Glutamatergic neuron (in vitro differentiated cells): Measurements from ENCODE around the gene KLHL22. TPM values are rescaled to one million over a fixed set of nuclear protein-coding genes. Genes with fewer than 3 reads are reported as not detected.

Experiments
- DNase-seq: peaks from one replicate; pipeline ENCODE4 v3.0.0; 2022
- H3K27ac Mint-ChIP-seq: one replicate; pipeline ENCODE4 v1.8.0; 2020; ENCODE audit warnings: mild to moderate bottlenecking, mixed read lengths, inconsistent platforms; ENCODE audit not compliant: unreplicated experiment
- H3K27me3 Mint-ChIP-seq: one replicate; pipeline ENCODE4 v1.8.0; 2020; ENCODE audit warnings: mild to moderate bottlenecking, moderate library complexity, mixed read lengths, inconsistent platforms; ENCODE audit not compliant: unreplicated experiment
- H3K36me3 Mint-ChIP-seq: one replicate; pipeline ENCODE4 v1.8.0; 2020; ENCODE audit warnings: mild to moderate bottlenecking, mixed read lengths, inconsistent platforms; ENCODE audit not compliant: unreplicated experiment
- H3K4me1 Mint-ChIP-seq: one replicate; pipeline ENCODE4 v1.8.0; 2020; ENCODE audit warnings: mild to moderate bottlenecking, low read depth, mixed read lengths, inconsistent platforms; ENCODE audit not compliant: unreplicated experiment
- H3K4me3 Mint-ChIP-seq: one replicate; pipeline ENCODE4 v1.8.0; 2020; ENCODE audit warnings: mild to moderate bottlenecking, mixed read lengths, inconsistent platforms; ENCODE audit not compliant: unreplicated experiment
- H3K9me3 Mint-ChIP-seq: one replicate; pipeline ENCODE4 v1.8.0; 2020; ENCODE audit warnings: mild to moderate bottlenecking, moderate library complexity, mixed read lengths, inconsistent platforms; ENCODE audit not compliant: unreplicated experiment
- CTCF ChIP-seq: fragments of 200-600 bp; sonication (generic); IDR thresholded peaks from one replicate; pipeline ENCODE4 v1.5.0; 2021; ENCODE audit not compliant: partially characterized antibody, unreplicated experiment
- total RNA-seq: library from RNA; stranded (reverse); fragmentation: NEBNext Ultra II Directional; extraction: Animal tissue kit (Norgen Biotek cat#: 25700); gene quantifications from one replicate; pipeline ENCODE4 v1.2.1, GENCODE V29; 2021; ENCODE audit not compliant: unreplicated experiment

KLHL22 gene
- total RNA-seq, 1 donor from 2014 or later = 20.2 TPM

- peaks cover 2% of the 10 kb centered on the region for H3K27me3 Mint-ChIP-seq
- peaks cover 3% of the 10 kb centered on the region for H3K9me3 Mint-ChIP-seq
- H3K4me3 Mint-ChIP-seq = no peak overlapping the region
- H3K36me3 Mint-ChIP-seq = peaks cover 6% of the 10 kb centered on the region
- no peaks in the 10 kb centered on the region for H3K4me1 Mint-ChIP-seq
- H3K27ac Mint-ChIP-seq = no peak overlapping the region
- TF ChIP-seq CTCF = no peak
- DNase-seq = no peak
These were observed 90.7 kb downstream of the KLHL22 start for GRCh38 chr22:20404881-20405280.

- TF ChIP-seq CTCF = no peak
- Mint-ChIP-seq H3K36me3 (peaks cover 6% of the 10 kb centered on the region), H3K27me3 (peaks cover 3% of the 10 kb centered on the region), H3K4me3 (no peak overlapping the region), H3K9me3 (peaks cover 3% of the 10 kb centered on the region), H3K4me1 (no peaks in the 10 kb centered on the region), H3K27ac (no peak overlapping the region)
- DNase-seq = no peak
These were observed 91.8 kb downstream of the KLHL22 start for GRCh38 chr22:20403779-20404140.

GRCh38 chr22:20402960-20403778 lies 92.4 kb downstream of the KLHL22 start:
- Mint-ChIP-seq H3K4me1 (no peaks in the 10 kb centered on the region), H3K27me3 (peaks cover 3% of the 10 kb centered on the region), H3K27ac (no peak overlapping the region), H3K4me3 (no peak overlapping the region), H3K36me3 (peaks cover 6% of the 10 kb centered on the region), H3K9me3 (peaks cover 3% of the 10 kb centered on the region)
- no peak for TF ChIP-seq CTCF
- no peak for DNase-seq

GRCh38 chr22:20401376-20402014 lies 94.1 kb downstream of the KLHL22 start:
- H3K27me3 Mint-ChIP-seq = peaks cover 6% of the 10 kb centered on the region
- no peak for DNase-seq
- H3K4me3 Mint-ChIP-seq = no peak overlapping the region
- H3K27ac Mint-ChIP-seq = no peak overlapping the region
- TF ChIP-seq CTCF = no peak
- peaks cover 6% of the 10 kb centered on the region for H3K36me3 Mint-ChIP-seq
- peaks cover 2% of the 10 kb centered on the region for H3K9me3 Mint-ChIP-seq
- H3K4me1 Mint-ChIP-seq = peaks cover 6% of the 10 kb centered on the region
